Activated T-cell treated with anti-CD3 and anti-CD28 coated beads for 4 hours (primary cell): Measurements from ENCODE around the gene NAALAD2.
A peak's percentile ranks its signal among the peaks of the same experiment; 100 is the strongest.
"Not testable (repeated sequence)": the region's sequence is repeated elsewhere in the genome, so short reads cannot be mapped to it uniquely, and the experiment has no call there.

Source experiments
- DNase-seq: peaks from one replicate; pipeline ENCODE4 v3.0.0-alpha.2; 2020

Gene NAALAD2

DNA sequence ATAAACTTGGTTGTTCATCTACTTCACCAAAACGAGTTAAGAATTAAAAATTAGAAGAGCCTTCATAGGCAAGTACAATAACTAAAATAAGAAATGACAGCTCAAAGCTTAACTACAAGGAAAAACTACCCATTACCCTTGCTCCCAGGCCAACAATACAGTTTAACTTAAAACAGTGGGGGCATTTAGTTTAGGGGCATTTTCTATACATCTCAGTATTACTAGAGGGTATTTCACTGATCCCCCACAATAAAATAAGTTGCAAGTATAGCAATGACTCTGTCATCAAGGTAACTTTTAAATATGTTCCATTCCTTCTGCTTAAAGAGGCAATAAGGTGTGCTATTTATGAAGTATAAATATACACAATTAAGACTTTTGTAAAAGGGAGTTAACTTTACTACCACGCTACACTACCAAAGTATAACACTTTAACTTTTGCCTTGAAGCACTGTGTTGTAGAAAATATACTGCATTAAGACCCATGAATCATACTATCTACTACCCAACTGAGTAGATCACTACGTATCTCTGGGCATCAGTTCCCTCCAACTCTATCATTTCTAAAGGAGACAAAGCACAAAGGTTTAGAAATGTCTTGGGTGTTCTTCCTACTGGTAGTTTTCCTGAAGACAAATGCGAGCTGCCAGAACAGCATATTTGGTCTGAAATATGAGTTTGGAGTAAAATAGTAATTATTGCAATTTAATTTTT lies 58.6 kb downstream of the NAALAD2 start:
- DNase-seq = no peak

DNA sequence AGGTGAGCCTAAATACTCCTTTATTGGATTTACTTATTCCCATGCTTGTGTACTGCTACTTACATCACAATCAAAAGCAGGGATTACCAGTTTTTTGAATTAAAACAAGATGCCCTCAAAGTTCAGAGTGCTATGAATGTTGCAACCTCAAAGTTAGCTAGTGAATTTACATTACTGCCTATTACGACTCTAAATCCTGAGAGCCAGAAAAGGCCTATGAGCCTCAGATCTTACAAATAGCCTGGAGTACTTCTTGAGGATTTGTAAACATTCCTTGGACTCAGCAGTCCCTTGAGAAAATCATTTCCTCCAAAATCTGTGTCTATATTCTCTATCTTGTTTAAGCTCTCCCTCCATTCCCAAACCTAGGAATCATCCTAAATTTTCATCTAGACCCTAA lies 62.9 kb downstream of the NAALAD2 start:
- DNase-seq = no peak

DNA sequence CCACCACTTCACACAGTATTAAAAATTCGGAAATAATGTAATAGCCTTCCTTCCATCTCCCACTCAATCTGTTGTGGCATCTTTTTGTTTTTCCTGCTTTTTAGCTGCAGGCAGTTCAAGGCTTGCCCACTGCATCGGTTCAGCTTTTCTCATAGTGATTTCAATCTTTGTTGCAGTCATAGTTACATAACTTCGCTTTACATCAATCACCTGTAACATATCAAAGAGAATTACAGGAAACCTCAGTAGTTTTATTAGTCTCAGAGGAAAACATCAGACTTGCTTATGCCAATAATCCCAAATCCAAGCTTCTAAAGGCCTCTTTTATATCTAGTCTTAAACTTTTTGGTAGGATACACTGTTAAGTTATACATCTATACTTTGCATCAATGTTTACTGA lies 67.9 kb downstream of the NAALAD2 start:
- DNase-seq = no peak

- DNase-seq = no peak
Observed at GRCh38 chr11:90204407-90204806, 69.9 kb downstream of the NAALAD2 start.

- no peak for DNase-seq
Observed at GRCh38 chr11:90204832-90205646, 70.6 kb downstream of the NAALAD2 start.

- not testable (repeated sequence) for DNase-seq
Observed at GRCh38 chr11:90207992-90208391, 73.5 kb downstream of the NAALAD2 start.

DNA sequence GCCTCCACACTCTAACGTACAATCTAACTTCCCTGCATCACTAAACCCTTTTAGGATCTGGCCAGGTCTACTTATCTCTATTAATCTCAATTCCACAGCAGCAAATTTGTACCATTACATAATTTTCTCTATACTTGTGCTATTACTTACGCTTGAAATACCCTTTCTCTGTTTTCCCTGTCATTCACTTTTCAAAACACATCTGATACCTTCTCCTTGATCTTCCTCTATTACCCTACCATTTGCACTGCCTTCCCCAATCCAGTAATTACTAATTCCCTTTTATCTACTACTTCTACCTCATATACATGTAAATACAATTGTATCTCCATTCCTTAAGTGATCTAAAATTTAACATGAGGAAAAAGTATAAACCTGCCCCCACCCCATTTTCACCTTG lies 74.4 kb downstream of the NAALAD2 start:
- DNase-seq = no peak

- no peak for DNase-seq
Observed at GRCh38 chr11:90213322-90213721, 78.9 kb downstream of the NAALAD2 start.

DNA sequence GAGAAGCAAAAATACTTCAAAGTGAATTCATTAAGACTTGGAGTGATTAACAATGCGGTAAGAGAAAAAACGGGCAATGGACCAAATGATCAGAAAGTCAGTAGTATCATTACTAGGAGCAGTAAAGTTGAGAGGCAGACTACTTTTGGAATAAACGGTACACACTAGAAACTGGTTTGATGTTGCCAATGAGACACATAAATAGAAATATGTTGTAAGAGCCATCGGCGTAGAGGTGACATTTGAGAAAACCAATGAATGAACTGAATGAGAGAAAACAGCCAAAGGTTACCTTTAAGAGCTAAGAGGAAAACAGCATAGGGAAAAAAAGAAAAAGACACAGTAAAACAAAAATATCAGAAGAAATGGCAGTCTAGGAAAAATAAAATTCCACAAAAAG lies 82.1 kb downstream of the NAALAD2 start:
- DNase-seq = no peak

DNA sequence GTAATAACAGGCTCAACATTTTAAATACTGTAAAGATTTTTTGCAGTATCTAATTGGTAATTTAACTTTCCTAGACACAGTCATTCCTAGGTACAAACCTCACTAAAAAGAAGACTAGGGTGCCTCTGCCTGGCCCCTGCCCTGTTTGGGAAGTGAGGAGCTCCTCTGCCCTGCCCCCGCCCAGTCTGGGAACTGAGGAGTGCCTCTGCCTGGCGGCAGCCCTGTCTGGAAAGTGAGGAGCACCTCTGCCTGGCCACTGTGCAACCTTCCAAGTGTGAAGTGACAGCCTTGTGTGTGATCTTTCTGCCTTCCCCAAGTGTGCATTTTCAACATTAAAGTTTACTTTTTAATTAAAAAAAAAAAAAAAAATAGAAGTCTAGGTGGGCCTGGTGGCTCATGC lies 84.1 kb downstream of the NAALAD2 start:
- no peak for DNase-seq

- DNase-seq = no peak
Observed at GRCh38 chr11:90219438-90219837, 85.0 kb downstream of the NAALAD2 start.

GRCh38 chr11:90220391-90220790 lies 85.9 kb downstream of the NAALAD2 start:
- DNase-seq = no peak

DNA sequence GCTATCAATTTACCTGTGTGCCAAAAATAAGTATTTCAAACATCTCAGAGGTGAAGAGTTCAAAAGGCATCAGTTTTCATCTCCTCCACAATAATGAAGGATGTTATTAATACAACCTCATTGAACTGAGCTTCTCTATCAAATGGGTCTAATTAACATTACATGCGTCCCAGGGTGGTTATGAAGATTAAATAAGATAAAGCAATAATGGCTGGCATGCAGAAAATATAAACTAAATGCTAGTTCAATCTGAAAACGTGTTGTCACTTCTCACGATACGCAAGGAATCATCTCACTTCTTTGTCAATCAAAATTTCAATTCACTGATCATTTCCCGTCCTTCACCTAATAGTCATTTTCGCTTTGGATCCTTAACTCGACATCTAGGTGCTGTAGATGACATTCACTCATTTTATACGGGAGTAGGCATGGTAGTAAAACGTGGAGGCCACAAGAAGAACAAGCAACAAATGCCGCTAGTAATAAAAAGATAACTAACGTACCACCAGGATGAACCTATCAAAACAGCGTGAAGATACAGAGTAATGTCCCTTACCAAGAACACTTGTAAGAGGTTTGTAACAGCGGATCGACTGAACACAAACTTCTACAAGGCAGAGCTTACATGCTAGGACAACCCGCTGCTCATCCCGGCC lies 87.5 kb downstream of the NAALAD2 start:
- no peak for DNase-seq

GRCh38 chr11:90222459-90223247 lies 88.2 kb downstream of the NAALAD2 start, which contains the start of gene CHORDC1:
TSS of gene CHORDC1 (minus strand) at chr11:90223049. CDS start at chr11:90222954, 95 bp downstream.
- DNase-seq = peak; percentile 95

DNA sequence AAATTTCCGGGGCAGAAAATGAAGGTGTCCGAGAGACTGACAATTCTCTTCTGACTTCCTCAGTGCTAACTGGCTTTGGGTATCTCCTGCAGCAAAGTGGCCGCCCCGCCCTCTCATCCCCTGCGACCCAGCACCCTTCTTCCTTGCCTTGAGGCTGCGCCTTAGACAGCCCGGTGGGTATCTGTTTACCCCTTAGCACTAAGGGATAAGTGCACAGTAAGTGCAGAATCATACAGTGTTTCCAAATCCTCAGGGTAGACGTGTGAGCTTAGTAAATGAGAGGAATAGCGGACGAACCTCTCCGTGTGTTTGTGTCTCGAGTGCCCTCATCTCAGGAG lies 88.8 kb downstream of the NAALAD2 start:
- DNase-seq = no peak

GRCh38 chr11:90228056-90228455 lies 93.6 kb downstream of the NAALAD2 start:
- no peak for DNase-seq

DNA sequence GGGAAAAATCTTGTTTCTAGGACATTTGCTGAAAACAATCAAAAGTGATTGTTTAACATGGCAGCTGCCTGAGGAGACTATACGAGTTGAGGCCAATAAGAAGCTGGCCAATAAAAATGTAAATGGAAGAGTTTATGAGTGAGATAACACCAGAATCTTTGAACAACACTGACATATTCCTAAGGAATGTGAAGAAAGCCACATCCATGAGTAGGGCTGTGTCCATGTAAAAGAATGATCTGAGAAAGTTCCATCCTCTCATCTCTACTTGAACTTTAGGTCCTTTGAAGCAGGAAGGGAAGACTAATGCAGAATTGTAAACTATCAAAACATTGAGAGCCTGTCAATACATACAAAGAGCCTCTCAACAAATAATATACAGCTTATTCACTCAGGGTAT lies 95.3 kb downstream of the NAALAD2 start:
- no peak for DNase-seq

- DNase-seq = no peak
Observed at GRCh38 chr11:90234977-90235376, 100.5 kb downstream of the NAALAD2 start.

GRCh38 chr11:90235526-90235925 lies 101.1 kb downstream of the NAALAD2 start:
- DNase-seq = no peak

DNA sequence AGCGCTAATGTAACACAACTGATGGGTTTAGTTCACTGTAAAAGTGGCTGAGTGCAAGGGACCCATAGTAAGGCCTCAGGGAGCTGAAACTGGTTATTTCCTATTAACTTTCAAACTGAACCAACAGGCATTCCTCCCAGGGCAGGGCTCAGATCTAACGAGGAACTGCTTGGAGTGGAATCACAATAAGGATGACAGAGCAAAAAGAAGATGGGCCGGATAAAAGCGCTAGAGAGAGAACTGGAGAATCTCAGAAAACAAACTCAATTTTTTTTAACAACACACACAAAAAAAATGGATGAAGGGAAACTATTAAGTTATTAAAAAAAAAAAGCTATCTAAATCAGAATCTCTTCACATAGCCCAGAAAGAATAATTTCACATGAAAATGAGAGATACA lies 102.5 kb downstream of the NAALAD2 start:
- DNase-seq = no peak

DNA sequence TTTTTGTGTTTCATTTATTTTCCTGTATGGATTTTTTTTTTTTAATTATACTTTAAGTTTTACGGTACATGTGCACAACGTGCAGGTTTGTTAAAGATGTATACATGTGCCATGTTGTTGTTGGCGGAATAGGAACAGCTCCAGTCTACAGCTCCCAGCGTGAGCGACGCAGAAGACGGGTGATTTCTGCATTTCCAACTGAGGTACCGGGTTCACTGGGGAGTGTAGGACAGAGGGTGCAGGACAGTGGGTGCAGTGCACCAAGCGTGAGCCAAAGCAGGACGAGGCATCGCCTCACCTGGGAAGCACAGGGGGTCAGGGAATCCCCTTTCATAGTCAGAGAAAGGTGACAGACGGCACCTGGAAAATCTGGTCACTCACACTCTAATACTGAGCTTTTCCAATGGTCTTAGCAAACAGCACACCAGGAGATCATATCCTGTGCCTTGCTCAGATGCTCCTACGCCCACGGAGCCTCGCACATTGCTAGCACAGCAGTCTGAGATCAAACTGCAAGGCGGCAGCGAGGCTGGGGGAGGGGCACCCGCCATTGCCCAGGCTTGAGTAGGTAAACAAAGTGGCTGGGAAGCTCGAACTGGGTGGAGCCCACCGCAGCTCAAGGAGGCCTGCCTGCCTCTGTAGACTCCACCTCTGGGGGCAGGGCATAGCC lies 105.6 kb downstream of the NAALAD2 start:
- not testable (repeated sequence) for DNase-seq

GRCh38 chr11:90241414-90241813 lies 107.0 kb downstream of the NAALAD2 start:
- DNase-seq = no peak
